Measurements from ENCODE around the gene DDX27. TPM values are rescaled to one million over a fixed set of nuclear protein-coding genes. Genes with fewer than 3 reads are reported as not detected.

The DDX27 gene
- total and polyA plus RNA-seq, 2 experiments from 2014 or later: 29.1 to 33.9 TPM

- no peaks in the 10 kb centered on the region for H3K9me2 ChIP-seq (replicated peaks; ENCODE audit: insufficient read depth)
- H3K4me1 ChIP-seq (ENCODE audit: insufficient read depth): peaks cover 8% of the 10 kb centered on the region
- no peaks in the 10 kb centered on the region for H3K36me3 ChIP-seq (replicated peaks; ENCODE audit: insufficient read depth, low read depth)
- TF ChIP-seq EZH2 (IDR thresholded peaks at IDR 0.05; ENCODE audit: borderline replicate concordance) (no peak), EZH2phosphoT487 (IDR thresholded peaks at IDR 0.05; ENCODE audit: low read depth, severe bottlenecking, unreplicated experiment) (no peak), CTCF (IDR thresholded peaks at IDR 0.05; ENCODE audit: poor library complexity) (no peak)
- peaks cover 98% of the 10 kb centered on the region for H3K79me2 ChIP-seq
- H3K27ac ChIP-seq: no peak overlapping the region
- no peaks in the 10 kb centered on the region for H3K9me3 ChIP-seq (ENCODE audit: low read depth)
- H2AFZ ChIP-seq: no peak overlapping the region
- H4K20me1 ChIP-seq (ENCODE audit: insufficient read depth, poor library complexity, severe bottlenecking): peaks cover 77% of the 10 kb centered on the region
- no peak overlapping the region for H3K4me2 ChIP-seq
- DNase-seq (ENCODE audit: low spot score): no peak
- H3K27me3 ChIP-seq: no peaks in the 10 kb centered on the region
- no peak overlapping the region for H3K4me3 ChIP-seq
Observed at GRCh38 chr20:49171909-49172308, 47.3 kb upstream of the DDX27 start.

GRCh38 chr20:49172413-49172812 lies 46.8 kb upstream of the DDX27 start:
- Histone ChIP-seq H3K27ac (no peak overlapping the region), H3K79me2 (peaks cover 98% of the 10 kb centered on the region), H3K4me2 (no peak overlapping the region), H4K20me1 (ENCODE audit: insufficient read depth, poor library complexity, severe bottlenecking) (peaks cover 77% of the 10 kb centered on the region), H3K4me3 (no peak overlapping the region), H3K9me2 (replicated peaks; ENCODE audit: insufficient read depth) (no peaks in the 10 kb centered on the region), H3K36me3 (replicated peaks; ENCODE audit: insufficient read depth, low read depth) (no peaks in the 10 kb centered on the region), H3K4me1 (ENCODE audit: insufficient read depth) (peaks cover 8% of the 10 kb centered on the region), H3K27me3 (no peaks in the 10 kb centered on the region), H3K9me3 (ENCODE audit: low read depth) (no peaks in the 10 kb centered on the region), H2AFZ (no peak overlapping the region)
- DNase-seq (ENCODE audit: low spot score): no peak
- 69% methylated on average over 1 of the region's 1 CpG for WGBS (ENCODE audit: low lambda C conversion rate, missing lambda C conversion rate)
- TF ChIP-seq EZH2 (IDR thresholded peaks at IDR 0.05; ENCODE audit: borderline replicate concordance) (no peak), EZH2phosphoT487 (IDR thresholded peaks at IDR 0.05; ENCODE audit: low read depth, severe bottlenecking, unreplicated experiment) (no peak), CTCF (IDR thresholded peaks at IDR 0.05; ENCODE audit: poor library complexity) (no peak)

GRCh38 chr20:49174183-49174582 lies 45.0 kb upstream of the DDX27 start:
- Histone ChIP-seq H3K9me3 (ENCODE audit: low read depth) (no peaks in the 10 kb centered on the region), H4K20me1 (ENCODE audit: insufficient read depth, poor library complexity, severe bottlenecking) (peaks cover 80% of the 10 kb centered on the region), H3K36me3 (replicated peaks; ENCODE audit: insufficient read depth, low read depth) (no peaks in the 10 kb centered on the region), H3K27me3 (no peaks in the 10 kb centered on the region), H3K4me3 (no peak overlapping the region), H3K79me2 (peaks cover 98% of the 10 kb centered on the region), H2AFZ (no peak overlapping the region), H3K4me2 (no peak overlapping the region), H3K27ac (no peak overlapping the region), H3K4me1 (ENCODE audit: insufficient read depth) (no peaks in the 10 kb centered on the region), H3K9me2 (replicated peaks; ENCODE audit: insufficient read depth) (no peaks in the 10 kb centered on the region)
- no peak for DNase-seq (ENCODE audit: low spot score)
- no peak for TF ChIP-seq CTCF (IDR thresholded peaks at IDR 0.05; ENCODE audit: poor library complexity)
- TF ChIP-seq EZH2phosphoT487 (IDR thresholded peaks at IDR 0.05; ENCODE audit: low read depth, severe bottlenecking, unreplicated experiment): no peak
- no peak for TF ChIP-seq EZH2 (IDR thresholded peaks at IDR 0.05; ENCODE audit: borderline replicate concordance)
- WGBS (ENCODE audit: low lambda C conversion rate, missing lambda C conversion rate): 95% methylated on average over 6 of the region's 6 CpGs
